ENCODE measurements around the gene MYO1E. TPM values are rescaled to one million over a fixed set of nuclear protein-coding genes. Genes with fewer than 3 reads are reported as not detected.

MYO1E gene
- total RNA-seq, 1 donor from 2014 or later: 403 TPM

DNA sequence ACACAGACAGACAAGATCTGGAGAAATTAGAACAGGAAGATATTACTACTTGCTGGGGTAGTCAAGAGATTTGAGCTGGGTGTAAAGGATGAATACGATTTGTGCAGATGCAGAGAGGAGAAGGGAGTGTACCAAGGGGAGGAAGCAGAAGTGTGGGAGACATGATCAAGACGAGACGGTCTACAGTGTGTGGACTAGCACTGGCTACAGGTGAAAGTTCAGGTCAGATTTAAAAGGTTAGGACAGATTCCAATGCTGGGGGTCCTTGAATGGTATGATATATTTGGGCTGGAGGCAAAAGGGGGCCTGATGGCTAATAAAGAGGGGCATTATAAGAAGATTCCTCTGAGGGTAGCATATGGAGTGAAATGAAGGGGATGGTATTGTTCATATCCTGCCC lies 154.0 kb downstream of the MYO1E start:
- TF ChIP-seq, protein P1, sequence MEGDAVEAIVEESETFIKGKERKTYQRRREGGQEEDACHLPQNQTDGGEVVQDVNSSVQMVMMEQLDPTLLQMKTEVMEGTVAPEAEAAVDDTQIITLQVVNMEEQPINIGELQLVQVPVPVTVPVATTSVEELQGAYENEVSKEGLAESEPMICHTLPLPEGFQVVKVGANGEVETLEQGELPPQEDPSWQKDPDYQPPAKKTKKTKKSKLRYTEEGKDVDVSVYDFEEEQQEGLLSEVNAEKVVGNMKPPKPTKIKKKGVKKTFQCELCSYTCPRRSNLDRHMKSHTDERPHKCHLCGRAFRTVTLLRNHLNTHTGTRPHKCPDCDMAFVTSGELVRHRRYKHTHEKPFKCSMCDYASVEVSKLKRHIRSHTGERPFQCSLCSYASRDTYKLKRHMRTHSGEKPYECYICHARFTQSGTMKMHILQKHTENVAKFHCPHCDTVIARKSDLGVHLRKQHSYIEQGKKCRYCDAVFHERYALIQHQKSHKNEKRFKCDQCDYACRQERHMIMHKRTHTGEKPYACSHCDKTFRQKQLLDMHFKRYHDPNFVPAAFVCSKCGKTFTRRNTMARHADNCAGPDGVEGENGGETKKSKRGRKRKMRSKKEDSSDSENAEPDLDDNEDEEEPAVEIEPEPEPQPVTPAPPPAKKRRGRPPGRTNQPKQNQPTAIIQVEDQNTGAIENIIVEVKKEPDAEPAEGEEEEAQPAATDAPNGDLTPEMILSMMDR (conservative IDR thresholded peaks at IDR 0.05; ENCODE audit: low read depth, low read length): no peak
- DNase-seq (ENCODE audit: low read depth): no peak
- no peak overlapping the region for H3K4me3 ChIP-seq (ENCODE audit: low read depth, low read length)

DNA sequence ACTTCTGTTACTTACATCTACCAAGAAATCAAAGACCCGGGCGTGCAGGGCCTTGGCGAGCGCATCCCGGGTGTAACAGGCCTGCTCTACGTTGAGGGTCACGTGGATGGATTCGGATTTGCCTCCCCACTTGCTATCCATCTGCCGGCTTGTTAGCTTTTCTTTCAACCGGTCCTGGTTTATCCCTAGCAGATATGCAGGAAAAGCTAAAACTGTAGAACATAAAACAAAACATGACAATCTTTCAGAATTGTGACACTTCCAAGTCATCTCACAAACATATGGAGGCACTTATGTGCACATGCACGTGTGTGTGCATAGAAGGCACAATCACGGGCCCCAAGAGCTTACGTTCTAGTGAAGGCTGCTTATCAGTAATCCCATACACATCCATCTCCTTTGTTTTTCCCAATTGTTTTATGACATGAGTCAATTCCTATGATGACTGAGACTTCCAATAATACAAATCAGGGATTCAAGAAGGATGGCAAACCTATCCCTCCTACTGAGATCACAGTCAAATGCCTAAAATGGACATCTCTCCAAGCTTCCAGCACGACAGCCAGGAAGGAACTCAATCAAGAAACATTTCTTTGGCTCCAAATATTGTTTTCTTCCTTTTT lies 154.7 kb downstream of the MYO1E start:
- H3K4me3 ChIP-seq (ENCODE audit: low read depth, low read length): no peak overlapping the region
- TF ChIP-seq, protein P1 (conservative IDR thresholded peaks at IDR 0.05; ENCODE audit: low read depth, low read length): no peak
- DNase-seq (ENCODE audit: low read depth): no peak

DNA sequence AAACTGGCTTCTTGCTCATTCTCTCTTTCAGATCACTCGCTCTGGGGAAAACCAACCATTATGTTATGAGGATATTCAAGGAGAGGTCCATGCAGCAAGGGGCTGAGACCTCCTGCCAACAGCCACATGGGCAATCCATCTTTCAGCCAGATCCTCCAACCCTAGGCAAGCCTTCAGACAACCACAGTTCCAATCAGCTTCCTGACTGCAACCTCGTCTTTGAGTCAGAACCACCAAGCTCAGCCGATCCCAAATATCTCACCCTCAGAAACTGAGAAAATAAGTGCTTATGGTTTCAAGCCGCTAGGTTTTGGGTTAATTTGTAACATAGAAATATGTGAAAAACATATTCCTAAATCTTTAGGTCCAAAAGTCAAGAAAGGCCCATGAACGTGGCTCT lies 155.8 kb downstream of the MYO1E start:
- no peak overlapping the region for H3K4me3 ChIP-seq (ENCODE audit: low read depth, low read length)
- TF ChIP-seq, protein P1 (conservative IDR thresholded peaks at IDR 0.05; ENCODE audit: low read depth, low read length): no peak
- DNase-seq (ENCODE audit: low read depth): no peak

DNA sequence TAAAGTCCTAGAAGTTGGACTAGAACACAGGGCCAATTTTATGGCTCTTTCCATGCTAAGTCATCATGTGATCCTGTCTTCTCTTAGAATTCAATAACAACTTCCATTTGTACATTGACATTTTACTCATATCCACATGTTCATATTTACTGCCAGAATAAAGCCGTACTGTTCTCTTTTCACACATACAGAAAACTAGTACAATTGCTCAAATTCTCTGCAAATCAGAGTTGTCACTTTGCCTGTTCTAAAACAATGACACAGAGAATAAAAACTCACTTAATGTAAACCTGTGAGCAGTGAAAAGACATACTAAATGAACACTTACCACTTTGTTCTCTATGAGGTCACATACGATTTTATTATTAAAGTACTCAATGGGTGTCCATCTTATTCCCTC lies 162.5 kb downstream of the MYO1E start:
- no peak overlapping the region for H3K4me3 ChIP-seq (ENCODE audit: low read depth, low read length)
- DNase-seq (ENCODE audit: low read depth): no peak
- TF ChIP-seq, protein P1 (conservative IDR thresholded peaks at IDR 0.05; ENCODE audit: low read depth, low read length): no peak

DNA sequence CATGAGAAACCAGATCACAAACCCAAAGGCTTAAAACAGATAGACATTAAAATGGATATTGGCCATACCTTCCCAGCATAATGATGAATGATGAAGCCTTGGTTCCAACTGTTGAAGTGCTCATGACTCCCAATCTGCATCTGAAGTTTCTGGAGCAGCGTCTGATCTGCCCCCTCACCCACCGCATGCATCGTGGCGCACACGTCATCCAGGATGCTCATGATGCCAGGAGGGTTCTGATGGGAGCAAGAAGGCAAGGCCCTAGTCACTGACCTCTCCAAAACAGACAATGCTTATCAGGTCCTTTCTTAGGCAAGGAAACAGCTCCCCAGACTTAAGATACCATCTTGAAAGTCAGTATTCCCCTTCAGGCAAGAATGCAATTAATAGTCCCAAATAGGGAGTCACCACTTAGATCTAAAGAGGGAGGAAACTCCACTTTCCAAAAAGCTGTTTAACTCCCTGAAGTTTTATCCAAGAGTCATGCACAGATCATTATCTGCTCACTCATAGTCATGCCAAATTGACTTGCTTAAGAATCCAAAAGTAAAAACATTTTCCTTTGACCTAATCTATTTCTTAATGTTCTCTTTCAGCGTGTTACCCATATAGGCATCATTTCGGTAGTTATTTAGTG lies 163.9 kb downstream of the MYO1E start:
- H3K4me3 ChIP-seq (ENCODE audit: low read depth, low read length): no peak overlapping the region
- DNase-seq (ENCODE audit: low read depth): no peak
- TF ChIP-seq, protein P1 (conservative IDR thresholded peaks at IDR 0.05; ENCODE audit: low read depth, low read length): no peak

DNA sequence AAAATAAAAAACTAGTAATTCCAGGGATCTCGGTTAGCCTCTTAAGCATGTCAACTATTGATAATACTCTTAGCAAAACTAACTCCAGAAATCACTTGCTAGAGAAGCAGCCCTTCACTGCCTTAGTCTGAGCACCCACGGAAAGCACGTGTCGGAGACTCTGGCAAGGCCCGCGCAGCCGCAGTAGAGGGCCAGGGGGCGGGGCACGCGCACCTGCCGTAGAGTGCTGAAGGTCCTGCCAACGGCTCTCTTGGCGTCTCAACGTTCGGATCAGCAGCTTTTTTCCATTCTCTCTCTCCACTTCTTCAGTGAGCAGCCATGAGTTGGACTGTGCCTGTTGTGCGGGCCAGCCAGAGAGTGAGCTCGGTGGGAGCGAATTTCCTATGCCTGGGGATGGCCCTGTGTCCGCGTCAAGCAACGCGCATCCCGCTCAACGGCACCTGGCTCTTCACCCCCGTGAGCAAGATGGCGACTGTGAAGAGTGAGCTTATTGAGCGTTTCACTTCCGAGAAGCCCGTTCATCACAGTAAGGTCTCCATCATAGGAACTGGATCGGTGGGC lies 166.0 kb downstream of the MYO1E start, which contains the start of gene LDHAL6B:
LDHAL6B (plus strand) TSS at position 221 of the 561 bp plus-strand sequence; CDS start at position 319, 98 bp downstream.
- no peak within 1 kb of the TSS for H3K4me3 ChIP-seq (ENCODE audit: low read depth, low read length)

More for the DNA sequence above, 166.0 kb downstream of the MYO1E start, which contains the start of gene LDHAL6B:
- TF ChIP-seq, protein P1 (conservative IDR thresholded peaks at IDR 0.05; ENCODE audit: low read depth, low read length): no peak
- no peak for DNase-seq (ENCODE audit: low read depth)

Data from epithelial cell of proximal tubule (primary cell).